Calu3 (cell line): Measurements from ENCODE around the gene MCC. TPM values are rescaled to one million over a fixed set of nuclear protein-coding genes. Genes with fewer than 3 reads are reported as not detected.

Experiments
- BruUV-seq: library from RNA; stranded (reverse); fragments of 400-500 nt; replicated peaks from 2 replicates; lab custom pipeline; 2021; lab: Mats Ljungman, UMichigan
- CTCF ChIA-PET: fragments of 300-600 bp; sonication (Branson Sonifier 250); formaldehyde crosslinking; loops from one replicate; lab custom pipeline; 2022; ENCODE audit warnings: antibody characterized with exemption; lab: Charles Lee
- DNase-seq: peaks from one replicate; pipeline ENCODE4 v3.0.0; 2022
- H3K27ac Mint-ChIP-seq: one replicate; pipeline ENCODE4 v1.8.0; 2022; ENCODE audit warnings: mixed read lengths; ENCODE audit not compliant: unreplicated experiment
- H3K27me3 Mint-ChIP-seq: one replicate; pipeline ENCODE4 v1.8.0; 2022; ENCODE audit warnings: mixed read lengths; ENCODE audit not compliant: unreplicated experiment
- H3K36me3 Mint-ChIP-seq: one replicate; pipeline ENCODE4 v1.8.0; 2022; ENCODE audit warnings: mild to moderate bottlenecking, moderate library complexity, mixed read lengths; ENCODE audit not compliant: insufficient read depth, unreplicated experiment
- H3K4me1 Mint-ChIP-seq: one replicate; pipeline ENCODE4 v1.8.0; 2022; ENCODE audit warnings: mild to moderate bottlenecking, low read depth, mixed read lengths; ENCODE audit not compliant: unreplicated experiment
- H3K4me3 Mint-ChIP-seq: one replicate; pipeline ENCODE4 v1.8.0; 2022; ENCODE audit warnings: mild to moderate bottlenecking, low read depth, moderate library complexity, mixed read lengths; ENCODE audit not compliant: unreplicated experiment
- H3K9me3 Mint-ChIP-seq: one replicate; pipeline ENCODE4 v1.8.0; 2022; ENCODE audit warnings: low read depth, mixed read lengths; ENCODE audit not compliant: unreplicated experiment
- intact Hi-C: fragments of 100-400 bp; cut with micrococcal nuclease; formaldehyde crosslinking; loops from one replicate; pipeline ENCODE4 v1.10.0; 2022; ENCODE audit not compliant: unreplicated experiment
- total RNA-seq: library from RNA; stranded (reverse); gene quantifications from 2 replicates; pipeline ENCODE4 v1.2.3, GENCODE V29; 2022
- TF ChIP-seq, protein P1 (sequence below): fragments of 200-600 bp; IDR thresholded peaks from one replicate; pipeline ENCODE4 v1.8.0; 2022; ENCODE audit warnings: antibody characterized with exemption; ENCODE audit not compliant: unreplicated experiment

The MCC gene
- total RNA-seq, 1 experiment from 2014 or later: 2.8 TPM

DNA sequence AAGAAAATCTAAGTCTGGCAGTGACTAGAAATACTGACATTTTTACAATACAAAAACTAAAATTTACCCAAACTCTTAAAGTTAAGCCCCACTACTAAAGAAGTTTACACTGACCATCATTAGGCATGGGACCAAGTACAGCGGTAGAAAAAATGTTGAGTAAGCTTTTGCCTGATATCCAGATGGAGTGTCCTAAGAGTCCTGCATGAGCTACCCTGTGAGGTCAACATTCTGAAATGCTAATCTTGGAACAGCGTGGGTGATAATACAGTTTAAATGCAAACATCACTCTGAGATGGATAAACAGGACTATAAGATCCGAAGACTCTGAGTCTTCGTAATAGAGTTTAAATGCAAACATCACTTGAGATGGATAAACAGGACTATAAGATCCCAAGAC lies 322.0 kb downstream of the MCC start:
- intact Hi-C loops: no loop called here
- DNase-seq: no peak
- CTCF ChIA-PET: interaction anchor here (0.5 kb wide), 1 partner anchor 173 kb away, joined by 3 read pairs; no protein-coding TSS in a partner anchor
- Mint-ChIP-seq H3K27me3 (peaks cover 29% of the 10 kb centered on the region), H3K9me3 (no peaks in the 10 kb centered on the region), H3K4me1 (peaks cover 27% of the 10 kb centered on the region), H3K27ac (no peak overlapping the region), H3K4me3 (no peak overlapping the region), H3K36me3 (peaks cover 5% of the 10 kb centered on the region)
- no TSS peak for BruUV-seq
- TF ChIP-seq, protein P1, sequence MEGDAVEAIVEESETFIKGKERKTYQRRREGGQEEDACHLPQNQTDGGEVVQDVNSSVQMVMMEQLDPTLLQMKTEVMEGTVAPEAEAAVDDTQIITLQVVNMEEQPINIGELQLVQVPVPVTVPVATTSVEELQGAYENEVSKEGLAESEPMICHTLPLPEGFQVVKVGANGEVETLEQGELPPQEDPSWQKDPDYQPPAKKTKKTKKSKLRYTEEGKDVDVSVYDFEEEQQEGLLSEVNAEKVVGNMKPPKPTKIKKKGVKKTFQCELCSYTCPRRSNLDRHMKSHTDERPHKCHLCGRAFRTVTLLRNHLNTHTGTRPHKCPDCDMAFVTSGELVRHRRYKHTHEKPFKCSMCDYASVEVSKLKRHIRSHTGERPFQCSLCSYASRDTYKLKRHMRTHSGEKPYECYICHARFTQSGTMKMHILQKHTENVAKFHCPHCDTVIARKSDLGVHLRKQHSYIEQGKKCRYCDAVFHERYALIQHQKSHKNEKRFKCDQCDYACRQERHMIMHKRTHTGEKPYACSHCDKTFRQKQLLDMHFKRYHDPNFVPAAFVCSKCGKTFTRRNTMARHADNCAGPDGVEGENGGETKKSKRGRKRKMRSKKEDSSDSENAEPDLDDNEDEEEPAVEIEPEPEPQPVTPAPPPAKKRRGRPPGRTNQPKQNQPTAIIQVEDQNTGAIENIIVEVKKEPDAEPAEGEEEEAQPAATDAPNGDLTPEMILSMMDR: no peak

DNA sequence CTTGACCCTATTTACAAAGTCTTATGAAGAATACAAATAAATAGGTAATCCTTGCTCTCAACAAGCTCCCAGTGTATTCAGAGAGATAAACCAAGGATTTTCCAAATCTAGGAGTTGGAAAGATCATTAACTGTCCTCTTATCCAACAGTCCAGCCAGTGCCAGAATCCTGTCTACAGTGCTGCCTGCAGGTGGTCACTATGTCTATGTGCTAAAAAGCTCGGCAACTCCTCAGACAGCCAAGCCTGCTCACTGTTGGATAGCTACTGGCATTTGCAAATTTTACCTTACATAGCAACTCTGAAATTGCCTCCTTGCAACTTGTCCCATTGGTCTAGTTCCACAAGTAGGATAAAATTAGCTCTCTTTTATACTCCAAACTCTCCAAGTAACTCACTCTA lies 324.2 kb downstream of the MCC start:
- H3K4me3 Mint-ChIP-seq: no peak overlapping the region
- no peak for DNase-seq
- peaks cover 7% of the 10 kb centered on the region for H3K27me3 Mint-ChIP-seq
- no TSS peak for BruUV-seq
- peaks cover 5% of the 10 kb centered on the region for H3K36me3 Mint-ChIP-seq
- intact Hi-C loops: no loop called here
- CTCF ChIA-PET: no interaction called here
- no peak overlapping the region for H3K27ac Mint-ChIP-seq
- H3K4me1 Mint-ChIP-seq: peaks cover 27% of the 10 kb centered on the region
- TF ChIP-seq, protein P1: no peak
- no peaks in the 10 kb centered on the region for H3K9me3 Mint-ChIP-seq

DNA sequence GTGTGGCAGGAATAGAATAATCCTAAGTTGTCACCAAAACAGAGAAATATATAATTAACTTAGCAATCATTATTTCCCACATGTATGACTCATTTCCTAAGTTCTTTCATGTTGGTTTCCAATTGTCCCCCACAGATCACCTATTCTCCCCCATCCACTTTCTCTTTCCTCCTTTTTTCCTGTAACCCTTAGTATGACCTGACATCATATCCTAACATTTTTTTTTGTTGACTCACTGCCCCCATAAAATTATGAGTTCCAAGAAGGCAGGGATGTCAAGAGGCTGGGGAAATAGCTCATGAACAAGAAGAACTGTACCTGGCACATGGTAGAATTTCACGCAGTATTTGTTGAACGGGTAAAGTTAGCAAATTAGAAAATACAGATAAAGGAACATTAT lies 324.9 kb downstream of the MCC start:
- H3K27ac Mint-ChIP-seq: no peak overlapping the region
- H3K4me3 Mint-ChIP-seq: no peak overlapping the region
- peaks cover 5% of the 10 kb centered on the region for H3K36me3 Mint-ChIP-seq
- intact Hi-C loops: no loop called here
- no TSS peak for BruUV-seq
- H3K9me3 Mint-ChIP-seq: no peaks in the 10 kb centered on the region
- H3K4me1 Mint-ChIP-seq: peaks cover 27% of the 10 kb centered on the region
- TF ChIP-seq, protein P1: no peak
- DNase-seq: no peak
- CTCF ChIA-PET: no interaction called here
- peaks cover under 1% of the 10 kb centered on the region for H3K27me3 Mint-ChIP-seq

DNA sequence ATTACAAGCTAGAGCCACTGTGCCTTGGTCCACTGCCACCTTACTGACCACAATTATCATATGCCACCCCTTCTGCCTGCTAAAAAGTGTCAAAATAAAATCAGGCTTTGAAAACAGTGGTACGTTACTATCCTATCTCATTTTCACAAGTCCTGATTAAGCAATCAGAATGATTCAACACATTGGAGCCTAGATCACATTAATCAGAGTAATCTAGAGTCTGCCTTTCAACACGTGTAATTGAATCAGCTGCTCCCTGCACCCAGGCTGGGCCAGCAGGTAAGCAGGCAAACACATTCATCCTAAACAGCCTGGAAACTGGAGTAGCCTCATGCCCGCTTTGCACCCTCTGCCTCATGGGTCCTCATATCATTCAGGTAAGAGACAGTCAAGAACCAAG lies 325.5 kb downstream of the MCC start:
- H3K27me3 Mint-ChIP-seq: no peaks in the 10 kb centered on the region
- peaks cover 27% of the 10 kb centered on the region for H3K4me1 Mint-ChIP-seq
- intact Hi-C loops: no loop called here
- CTCF ChIA-PET: no interaction called here
- peak; percentile 21 for DNase-seq
- H3K9me3 Mint-ChIP-seq: no peaks in the 10 kb centered on the region
- no peak overlapping the region for H3K4me3 Mint-ChIP-seq
- peak overlapping the region; percentile 53 for H3K27ac Mint-ChIP-seq
- peaks cover 5% of the 10 kb centered on the region for H3K36me3 Mint-ChIP-seq
- TF ChIP-seq, protein P1: no peak
- BruUV-seq: no TSS peak
